HG02623 (cell line): ENCODE data around the gene KRTAP10-5.
"Not testable (repeated sequence)": the region's sequence is repeated elsewhere in the genome, so short reads cannot be mapped to it uniquely, and the experiment has no call there.

ENCODE experiments used
- ATAC-seq: cut with Tn5 transposase; IDR thresholded peaks from one replicate; pipeline ENCODE4 v1.9.1; 2021; ENCODE audit warnings: moderate library complexity; ENCODE audit not compliant: unreplicated experiment

Gene KRTAP10-5, protein sequence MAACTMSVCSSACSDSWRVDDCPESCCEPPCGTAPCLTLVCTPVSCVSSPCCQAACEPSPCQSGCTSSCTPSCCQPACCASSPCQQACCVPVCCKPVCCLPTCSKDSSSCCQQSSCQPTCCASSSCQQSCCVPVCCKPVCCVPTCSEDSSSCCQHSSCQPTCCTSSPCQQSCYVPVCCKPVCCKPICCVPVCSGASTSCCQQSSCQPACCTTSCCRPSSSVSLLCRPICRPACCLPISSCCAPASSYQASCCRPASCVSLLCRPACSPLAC

DNA sequence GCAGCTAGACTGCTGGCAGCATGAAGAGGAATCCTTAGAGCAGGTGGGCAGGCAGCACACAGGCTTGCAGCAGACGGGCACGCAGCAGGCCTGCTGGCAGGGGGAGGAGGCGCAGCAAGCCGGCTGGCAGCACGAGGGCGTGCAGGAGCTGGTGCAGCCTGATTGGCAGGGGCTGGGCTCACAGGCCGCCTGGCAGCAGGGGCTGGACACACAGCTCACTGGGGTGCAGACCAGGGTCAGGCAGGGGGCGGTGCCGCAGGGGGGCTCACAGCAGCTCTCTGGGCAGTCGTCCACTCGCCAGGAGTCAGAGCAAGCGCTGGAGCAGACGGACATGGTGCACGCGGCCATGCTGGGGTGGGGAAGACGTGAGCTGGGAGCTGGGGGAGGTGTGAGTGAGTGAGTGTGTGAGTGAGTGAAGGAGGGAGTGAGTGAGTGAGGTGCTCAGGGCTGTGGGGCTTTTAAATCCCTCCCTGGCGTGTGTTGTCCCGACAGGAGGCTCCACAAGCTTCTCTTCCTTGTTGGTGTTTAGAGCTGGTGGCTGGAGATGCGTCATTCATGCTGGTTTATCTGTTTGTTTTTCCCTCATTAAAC lies at the start of gene KRTAP10-5:
KRTAP10-5 (minus strand) TSS at position 374 of the 591 bp plus-strand sequence; CDS start at position 348, 26 bp downstream.
- ATAC-seq, result not testable (repeated sequence)

DNA sequence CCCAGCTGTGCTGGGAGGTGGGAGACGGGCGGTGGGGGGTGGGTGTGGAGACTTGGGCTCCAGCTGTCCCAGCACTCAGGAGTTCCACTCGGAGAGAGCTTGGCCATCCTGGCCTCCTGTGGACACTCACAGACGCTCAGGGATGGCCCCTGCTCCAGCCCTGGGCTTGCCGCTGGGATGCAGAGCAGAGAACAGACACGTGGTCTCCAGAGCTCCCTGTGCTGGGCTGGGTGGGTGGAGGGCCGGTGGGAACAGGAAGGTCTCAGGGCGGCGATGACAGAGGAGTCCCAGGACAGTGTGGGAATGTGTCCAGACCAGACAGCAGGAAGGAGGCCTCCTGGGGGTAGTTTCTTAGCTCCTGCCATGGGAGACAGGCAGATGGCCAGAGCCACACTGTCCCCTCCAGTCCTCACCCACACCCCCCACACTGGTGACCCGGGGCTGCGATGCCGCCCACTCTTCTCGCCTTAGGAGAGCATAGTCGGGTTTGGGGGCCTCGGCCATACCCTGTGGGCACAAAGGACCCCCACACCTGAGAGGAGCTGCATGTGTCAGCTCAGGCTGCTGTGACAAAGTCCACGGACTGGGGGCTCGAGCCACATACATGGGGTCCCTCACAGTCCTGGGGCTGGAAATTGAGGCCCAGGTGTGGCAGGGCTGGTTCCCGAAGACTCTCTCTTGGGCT lies 48.4 kb upstream of the KRTAP10-5 start:
- no peak for ATAC-seq

DNA sequence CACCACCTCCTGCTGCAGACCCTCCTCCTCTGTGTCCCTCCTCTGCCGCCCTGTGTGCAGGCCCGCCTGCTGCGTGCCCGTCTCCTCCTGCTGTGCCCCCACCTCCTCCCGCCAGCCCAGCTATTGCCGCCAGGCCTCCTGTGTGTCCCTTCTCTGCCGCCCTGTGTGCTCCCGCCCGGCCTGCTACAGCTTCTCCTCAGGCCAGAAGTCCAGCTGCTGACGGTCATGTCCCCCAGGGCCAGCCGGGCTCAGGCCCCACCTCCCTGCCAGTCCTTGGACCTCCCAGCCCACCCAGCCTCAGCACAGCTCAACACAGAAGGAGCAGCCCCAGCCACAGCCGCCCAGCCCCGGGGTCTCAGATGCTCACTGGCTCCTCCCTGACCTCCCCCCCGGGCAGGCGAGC lies 47.4 kb upstream of the KRTAP10-5 start:
- not testable (repeated sequence) for ATAC-seq

DNA sequence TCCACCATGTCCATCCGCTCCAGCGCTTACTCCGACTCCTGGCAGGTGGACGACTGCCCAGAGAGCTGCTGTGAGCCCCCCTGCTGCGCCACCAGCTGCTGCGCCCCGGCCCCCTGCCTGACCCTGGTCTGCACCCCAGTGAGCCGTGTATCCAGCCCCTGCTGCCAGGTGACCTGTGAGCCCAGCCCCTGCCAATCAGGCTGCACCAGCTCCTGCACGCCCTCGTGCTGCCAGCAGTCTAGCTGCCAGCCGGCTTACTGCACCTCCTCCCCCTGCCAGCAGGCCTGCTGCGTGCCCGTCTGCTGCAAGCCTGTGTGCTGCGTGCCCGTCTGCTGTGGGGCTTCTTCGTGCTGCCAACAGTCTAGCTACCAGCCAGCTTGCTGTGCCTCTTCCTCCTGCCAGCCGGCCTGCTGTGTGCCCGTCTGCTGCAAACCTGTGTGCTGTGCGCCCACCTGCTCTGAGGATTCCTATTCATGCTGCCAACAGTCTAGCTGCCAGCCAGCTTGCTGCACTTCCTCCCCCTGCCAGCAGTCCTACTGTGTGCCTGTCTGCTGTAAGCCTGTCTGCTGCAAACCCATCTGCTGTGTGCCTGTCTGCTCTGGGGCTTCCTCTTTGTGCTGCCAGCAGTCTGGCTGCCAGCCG lies 46.9 kb upstream of the KRTAP10-5 start:
- ATAC-seq, result not testable (repeated sequence)

DNA sequence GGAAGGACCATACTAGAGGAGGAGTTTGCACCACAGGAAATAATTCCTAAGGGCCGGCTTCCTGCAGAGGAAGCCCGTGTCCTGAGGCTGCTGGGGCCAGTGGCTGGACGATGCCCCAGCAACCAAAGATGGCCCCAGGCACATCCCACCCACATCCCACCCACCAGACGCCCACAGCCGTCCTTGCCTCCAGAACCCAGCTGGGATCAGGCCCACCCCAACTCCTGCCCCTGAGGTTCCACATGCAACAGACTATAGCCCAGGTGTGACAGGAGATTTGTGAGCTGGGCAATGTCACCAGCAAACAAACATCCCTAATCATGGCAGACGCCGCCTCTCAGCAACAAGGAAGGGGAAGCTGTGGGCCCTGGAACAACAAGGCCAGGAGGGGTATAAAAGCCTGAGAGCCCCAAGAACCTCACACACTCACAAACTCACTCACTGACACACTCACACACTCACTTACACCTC lies 46.3 kb upstream of the KRTAP10-5 start, which contains the start of gene KRTAP10-9:
KRTAP10-9 (plus strand) TSS at position 421 of the 471 bp plus-strand sequence. CDS start 79 bp downstream, outside the sequence.
- no peak for ATAC-seq

DNA sequence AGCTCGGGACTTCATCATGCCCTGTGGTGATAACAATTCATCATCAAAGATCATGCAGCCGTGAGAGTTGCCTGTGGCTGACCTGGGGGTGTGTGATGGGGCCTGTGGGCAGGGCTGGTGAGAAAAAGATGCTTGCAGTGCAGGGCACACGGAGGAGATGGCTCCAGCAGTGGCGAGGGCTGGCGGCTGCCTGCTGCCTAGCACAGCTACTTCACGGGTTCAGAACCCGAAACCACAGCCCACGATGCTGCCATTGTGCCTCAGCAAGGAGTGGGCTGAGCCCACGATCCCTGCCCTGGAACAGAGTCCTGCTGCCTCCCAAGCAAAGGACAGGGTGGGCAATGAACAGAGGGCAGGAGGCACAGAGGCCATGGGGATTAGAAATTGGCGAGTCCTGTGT lies 45.9 kb upstream of the KRTAP10-5 start:
- ATAC-seq, result no peak

DNA sequence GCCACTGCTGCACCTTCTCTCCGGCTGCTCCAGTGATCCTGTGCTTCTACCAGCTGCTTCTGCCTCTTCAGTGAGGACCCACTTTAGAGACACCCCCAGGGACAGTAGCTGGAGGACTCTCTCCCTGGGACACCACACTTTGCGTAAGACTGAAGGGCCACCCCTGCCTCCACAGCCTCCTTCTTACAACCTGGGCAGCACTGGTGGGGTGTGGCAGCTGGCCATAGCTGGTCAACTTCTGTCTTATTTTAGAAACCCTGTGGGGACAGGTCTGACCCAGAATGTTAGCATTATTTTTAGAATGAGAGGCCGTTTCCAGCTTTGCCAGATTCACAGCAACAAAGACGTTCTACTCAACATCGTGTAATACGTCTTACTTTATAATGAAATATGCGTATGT lies 45.4 kb upstream of the KRTAP10-5 start:
- no peak for ATAC-seq

DNA sequence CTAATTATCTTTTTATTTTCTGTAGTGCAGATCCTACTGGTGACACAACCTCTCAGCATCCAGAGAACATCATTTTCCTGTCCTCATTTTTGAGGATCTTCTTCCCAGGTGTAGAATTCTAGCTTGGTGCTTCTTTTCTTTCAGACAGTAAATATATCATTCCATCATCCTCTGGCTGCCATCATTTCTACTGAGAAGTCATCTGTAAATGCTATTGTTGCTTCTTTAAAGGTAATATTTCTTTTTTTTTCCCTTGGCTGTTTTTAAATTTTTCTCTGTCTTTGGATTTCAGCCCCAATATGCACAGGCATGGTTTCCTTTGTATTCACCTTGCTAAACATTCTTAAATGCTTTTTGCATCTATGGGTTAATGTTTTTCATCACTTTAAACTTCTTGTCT lies 43.2 kb upstream of the KRTAP10-5 start:
- no peak for ATAC-seq

DNA sequence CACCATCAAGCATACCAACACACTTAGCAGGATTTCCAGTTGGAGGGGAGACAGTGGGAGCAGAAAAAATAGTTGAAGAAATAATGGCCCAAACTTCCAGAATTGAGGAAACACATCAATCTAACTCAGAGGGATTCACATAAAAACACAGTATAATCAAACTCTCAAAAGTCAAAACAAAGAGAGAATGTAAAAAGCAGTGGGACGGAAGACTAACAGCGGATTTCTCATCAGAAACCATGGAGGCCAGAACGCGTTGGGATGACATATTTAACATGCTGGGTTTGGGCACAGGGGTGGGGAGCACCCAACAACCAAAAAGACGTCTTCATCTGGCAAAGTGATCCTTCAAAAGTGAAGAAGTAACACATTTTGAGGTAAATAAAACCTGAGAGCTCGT lies 39.5 kb upstream of the KRTAP10-5 start:
- no peak for ATAC-seq

DNA sequence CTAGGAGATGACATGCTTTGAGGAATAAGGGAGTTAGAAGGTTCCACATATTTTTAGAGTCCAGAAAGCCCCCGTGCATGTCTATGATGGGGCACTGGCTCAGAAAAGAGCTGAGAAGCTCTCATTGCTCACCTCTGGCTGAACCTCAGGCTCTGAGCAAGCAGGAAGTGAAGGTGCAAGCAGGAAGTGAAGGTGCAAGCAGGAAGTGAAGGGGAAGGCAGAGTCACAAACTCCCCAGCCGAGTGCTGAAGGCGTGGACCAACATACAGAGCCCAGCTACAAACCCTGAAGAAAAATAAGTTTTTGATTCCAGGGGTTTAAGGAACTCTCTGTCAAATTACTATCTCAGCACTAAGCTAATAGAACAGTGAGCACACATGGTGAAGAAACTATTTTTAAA lies 38.5 kb upstream of the KRTAP10-5 start:
- no peak for ATAC-seq

DNA sequence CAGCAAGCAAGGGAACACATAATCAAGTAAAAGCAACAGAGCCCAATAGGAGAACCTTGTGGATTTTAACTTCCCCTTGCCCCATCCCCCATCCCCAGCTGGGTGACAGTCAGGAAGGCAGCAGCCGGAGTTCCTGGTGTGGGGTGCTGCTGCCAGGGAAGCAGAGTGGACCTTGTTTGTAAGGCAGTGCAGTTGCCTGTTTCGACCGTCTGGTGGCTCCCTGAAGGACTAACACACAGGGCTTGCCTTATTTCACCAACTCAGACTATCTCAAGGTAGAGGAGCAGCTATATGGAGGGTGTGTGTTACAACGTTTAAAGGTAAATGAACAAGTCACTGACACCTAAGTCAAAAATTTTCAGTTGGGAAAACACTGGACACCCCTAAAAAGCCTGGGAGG lies 38.1 kb upstream of the KRTAP10-5 start:
- no peak for ATAC-seq

DNA sequence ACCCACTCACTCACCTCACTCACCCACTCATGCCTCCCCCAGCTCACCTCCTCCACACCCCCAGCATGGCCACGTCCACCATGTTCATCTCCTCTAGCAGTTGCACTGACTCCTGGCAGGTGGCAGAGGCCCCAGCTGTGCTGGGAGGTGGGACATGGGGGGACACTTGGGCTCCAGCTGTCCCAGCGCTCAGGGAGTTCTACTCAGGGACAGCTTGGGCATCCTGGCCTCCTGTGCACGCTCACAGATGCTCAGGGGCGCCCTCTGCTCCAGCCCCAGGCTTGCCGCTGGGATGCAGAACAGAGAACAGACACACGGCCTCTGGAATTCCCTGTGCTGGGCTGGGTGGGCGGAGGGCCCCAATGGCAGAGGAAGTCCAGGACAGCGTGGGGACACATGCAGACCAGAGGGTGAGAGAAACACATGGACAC lies 36.7 kb upstream of the KRTAP10-5 start:
- no peak for ATAC-seq

DNA sequence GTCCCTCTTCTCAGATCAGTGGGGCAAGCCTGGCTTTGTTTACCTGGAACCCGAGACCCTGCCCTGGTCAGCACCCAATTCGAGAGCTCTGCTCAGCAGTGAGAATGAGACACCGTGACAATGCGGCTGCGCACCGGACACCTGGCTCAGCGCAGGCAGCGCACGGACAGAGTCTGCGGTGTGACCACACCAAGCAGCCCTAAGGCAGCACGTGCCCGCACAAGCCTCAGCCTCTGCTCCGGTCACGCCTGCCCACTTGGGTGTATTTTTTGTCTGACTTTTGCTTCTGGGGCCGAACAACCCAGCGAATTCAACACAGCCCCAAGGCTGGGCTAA lies 36.2 kb upstream of the KRTAP10-5 start:
- ATAC-seq, result no peak

DNA sequence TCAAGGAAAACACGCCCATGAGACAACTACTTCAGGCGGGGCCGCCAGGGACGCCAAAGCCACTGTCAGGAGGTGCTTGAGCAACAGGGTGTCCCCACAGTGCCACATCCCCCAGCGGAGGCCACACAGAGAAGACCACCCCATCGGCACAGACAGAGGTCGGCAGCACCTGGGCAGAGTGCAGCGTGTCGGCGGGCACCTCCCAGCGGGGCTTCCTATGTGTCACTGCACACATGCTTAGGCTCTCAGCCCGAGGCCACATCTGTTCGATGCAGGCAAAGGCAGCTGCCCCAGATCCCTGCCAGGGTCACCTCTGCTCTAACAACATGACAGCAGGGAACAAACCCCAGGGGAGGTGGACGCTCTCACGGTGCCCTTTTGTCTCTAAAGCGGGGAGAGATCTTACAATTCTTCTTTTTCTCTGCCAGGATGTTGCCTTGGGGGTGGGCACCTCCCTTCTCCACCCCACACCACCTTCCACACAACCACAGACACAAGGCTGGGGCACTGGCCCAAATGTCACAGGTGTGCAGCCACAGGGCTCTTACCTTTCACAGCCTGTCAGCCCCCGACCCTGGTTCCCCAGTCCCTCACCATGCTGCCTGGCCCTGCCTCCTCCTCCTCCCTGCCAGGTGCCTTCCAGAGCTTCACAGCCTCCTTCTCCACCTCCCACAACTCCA lies 35.6 kb upstream of the KRTAP10-5 start:
- ATAC-seq, result no peak

DNA sequence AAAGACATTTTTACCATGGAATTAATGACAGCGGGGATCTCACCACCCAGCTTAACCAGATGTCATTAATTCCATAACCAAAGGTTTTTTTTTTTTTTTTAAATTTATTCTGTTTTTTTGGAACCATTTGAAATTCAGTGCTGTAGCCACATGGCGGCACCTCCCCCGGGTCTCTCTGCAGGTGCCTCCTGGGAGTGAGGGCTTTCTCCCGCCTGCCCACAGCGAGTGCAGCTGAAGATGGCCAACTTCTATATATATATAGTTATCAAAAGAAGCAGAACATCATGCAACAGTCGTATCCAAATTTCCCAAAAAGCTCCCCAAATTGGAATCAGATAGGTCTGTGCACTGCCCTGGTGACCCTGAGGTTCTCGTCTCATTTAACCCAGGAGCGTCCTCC lies 35.1 kb upstream of the KRTAP10-5 start:
- no peak for ATAC-seq

DNA sequence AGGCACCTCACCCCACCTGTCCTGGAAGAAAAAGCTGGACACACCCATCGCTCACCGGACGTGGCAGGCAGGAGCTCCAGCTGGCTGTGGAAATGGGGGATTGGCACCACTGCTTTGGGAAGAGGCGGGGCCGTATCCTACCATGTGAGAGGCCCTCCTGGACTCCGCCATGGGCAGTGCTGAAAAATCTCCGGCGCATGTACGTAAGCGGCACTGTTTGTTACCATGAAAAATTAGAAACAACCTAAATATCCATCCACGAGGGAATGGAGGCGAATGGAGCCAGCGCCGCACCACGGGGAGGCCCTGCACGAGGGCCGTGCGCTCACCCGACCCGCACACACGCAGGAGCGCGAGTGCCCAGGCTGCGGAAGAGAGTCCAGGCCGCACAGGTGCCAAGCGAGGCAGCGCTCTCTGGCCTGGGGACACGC lies 34.6 kb upstream of the KRTAP10-5 start:
- ATAC-seq, result no peak

DNA sequence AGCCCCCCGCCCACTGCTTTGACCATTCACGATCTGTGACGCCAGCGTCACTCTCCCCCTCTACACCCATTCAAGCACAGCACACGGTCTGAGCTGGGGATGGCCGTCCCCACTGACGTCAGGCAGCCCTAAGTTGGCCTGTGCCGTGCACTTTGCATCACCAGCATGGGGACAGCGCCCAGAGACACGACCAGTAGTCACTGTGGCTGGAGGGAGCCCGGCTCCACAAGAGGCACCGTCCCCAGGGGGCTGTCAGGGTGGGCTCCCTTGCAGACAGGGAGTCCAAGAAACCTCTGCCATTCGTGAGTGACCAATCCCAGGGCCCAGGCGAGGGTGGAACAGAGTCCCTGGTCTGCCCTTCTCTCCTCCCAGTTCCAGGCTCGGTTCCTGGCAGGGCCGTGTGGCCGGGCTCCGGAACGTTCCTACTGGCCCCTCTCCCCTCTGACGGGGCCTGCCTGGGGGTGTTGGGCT lies 33.8 kb upstream of the KRTAP10-5 start:
- no peak for ATAC-seq

DNA sequence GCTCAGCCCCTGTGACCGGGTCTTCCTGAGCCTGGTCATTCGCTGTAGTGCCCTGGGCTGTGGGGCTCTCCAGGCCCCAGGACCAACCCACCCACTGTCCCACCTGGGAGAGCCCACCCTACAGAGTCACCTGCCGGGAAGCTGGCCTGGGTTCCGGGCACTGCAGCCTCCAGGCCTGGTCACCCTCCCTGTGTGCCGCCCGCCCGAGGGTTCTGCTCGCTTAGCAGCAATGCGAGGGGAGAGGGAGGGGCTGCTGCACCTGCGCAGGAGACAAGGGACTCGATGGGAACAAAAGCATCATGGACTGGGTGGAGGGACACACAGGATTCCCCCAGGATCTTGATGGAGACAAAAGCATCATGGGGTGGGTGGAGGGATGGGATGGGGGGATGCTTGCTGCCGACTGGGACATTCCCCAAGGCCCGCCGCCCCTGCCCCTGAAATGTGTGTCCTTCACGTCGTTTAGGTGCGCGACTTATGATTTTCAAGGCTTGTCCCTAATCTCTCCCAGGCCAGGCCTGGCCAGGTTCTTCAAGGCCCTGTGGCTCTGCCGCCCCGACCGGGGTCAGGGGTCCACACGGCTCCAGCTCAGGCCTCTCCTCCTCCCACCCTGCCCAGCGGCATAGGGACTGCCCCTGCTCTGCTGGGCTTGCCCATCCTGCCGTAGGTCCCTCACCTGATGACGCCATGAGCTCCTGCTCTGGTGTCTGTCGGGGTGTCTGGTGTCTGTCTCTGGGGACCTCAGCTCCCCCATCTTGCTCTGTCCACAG lies 33.2 kb upstream of the KRTAP10-5 start:
- ATAC-seq, result no peak

DNA sequence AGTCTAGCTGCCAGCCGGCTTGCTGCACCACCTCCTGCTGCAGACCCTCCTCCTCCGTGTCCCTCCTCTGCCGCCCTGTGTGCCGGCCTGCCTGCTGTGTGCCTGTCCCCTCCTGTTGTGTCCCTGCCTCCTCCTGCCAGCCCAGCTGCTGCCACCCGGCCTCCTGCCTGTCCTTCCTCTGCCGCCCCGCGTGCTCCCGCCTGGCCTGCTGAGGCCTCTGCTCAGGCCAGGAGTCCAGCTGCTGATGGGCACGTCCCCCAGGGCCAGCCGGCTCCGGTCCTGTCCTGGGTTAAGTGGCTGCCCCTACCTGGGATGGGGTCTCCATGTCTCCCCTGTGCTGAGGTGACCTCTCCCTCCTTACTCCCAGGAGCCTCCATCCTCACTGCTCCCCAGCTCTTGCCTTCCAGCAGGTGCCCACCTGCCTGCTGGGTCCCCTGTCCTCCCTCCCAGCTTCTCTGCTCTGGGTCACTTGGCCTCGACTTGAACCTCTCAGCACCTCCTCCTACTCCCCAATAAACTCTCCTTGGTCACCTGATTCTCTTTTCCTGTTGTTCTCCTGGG lies 32.3 kb upstream of the KRTAP10-5 start:
- ATAC-seq, result no peak

DNA sequence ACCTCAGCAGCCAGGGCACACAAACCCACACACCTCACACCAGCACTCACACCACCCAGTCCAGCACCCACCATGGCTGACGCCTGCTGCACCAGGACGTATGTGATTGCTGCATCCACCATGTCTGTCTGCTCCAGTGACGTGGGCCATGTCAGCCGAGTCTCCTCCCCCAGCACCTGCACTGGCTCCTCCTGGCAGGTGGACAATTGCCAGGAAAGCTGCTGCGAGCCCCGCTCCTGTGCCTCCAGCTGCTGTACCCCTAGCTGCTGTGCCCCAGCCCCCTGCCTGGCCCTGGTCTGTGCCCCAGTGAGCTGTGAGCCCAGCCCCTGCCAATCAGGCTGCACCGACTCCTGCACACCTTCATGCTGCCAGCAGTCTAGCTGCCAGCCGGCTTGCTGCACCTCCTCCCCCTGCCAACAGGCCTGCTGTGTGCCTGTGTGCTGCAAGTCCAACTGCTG lies 31.7 kb upstream of the KRTAP10-5 start, which contains the start of gene KRTAP10-8:
KRTAP10-8 (plus strand) TSS at position 51 of the 458 bp plus-strand sequence; CDS start at position 73, 22 bp downstream.
- ATAC-seq, result no peak
